Activated CD8-positive, alpha-beta T cell treated with anti-CD3 and anti-CD28 coated beads for 36 hours (primary cell): ENCODE measurements around the gene PIBF1. TPM values are rescaled to one million over a fixed set of nuclear protein-coding genes. Genes with fewer than 3 reads are reported as not detected.

Experiments
- ATAC-seq: fragments of 200-7000 bp; cut with Tn5 transposase; one replicate; pipeline ENCODE4 v1.10.0; 2021; ENCODE audit warnings: mild to moderate bottlenecking, moderate library complexity
- CTCF ChIA-PET: fragments of 350-600 bp; sonication (Branson Sonifier 250); formaldehyde crosslinking; loops from one replicate; lab custom pipeline; 2021; ENCODE audit warnings: antibody characterized with exemption; lab: Charles Lee
- POLR2A ChIA-PET: fragments of 350-600 bp; sonication (Branson Sonifier 250); formaldehyde crosslinking; loops from one replicate; lab custom pipeline; 2021; ENCODE audit warnings: antibody characterized with exemption; lab: Charles Lee
- DNase-seq: peaks from one replicate; pipeline ENCODE4 v3.0.0-alpha.2; 2020
- H3K27ac Mint-ChIP-seq: one replicate; pipeline ENCODE4 v1.8.0; 2021; ENCODE audit warnings: mild to moderate bottlenecking, mixed read lengths
- H3K27me3 Mint-ChIP-seq: one replicate; pipeline ENCODE4 v1.8.0; 2021; ENCODE audit warnings: mixed read lengths
- H3K36me3 Mint-ChIP-seq: one replicate; pipeline ENCODE4 v1.8.0; 2021; ENCODE audit warnings: low read depth, mixed read lengths
- H3K4me1 Mint-ChIP-seq: one replicate; pipeline ENCODE4 v1.8.0; 2021; ENCODE audit warnings: low read depth, mixed read lengths
- H3K4me3 Mint-ChIP-seq: one replicate; pipeline ENCODE4 v1.8.0; 2021; ENCODE audit warnings: mild to moderate bottlenecking, moderate library complexity, mixed read lengths
- H3K9me3 Mint-ChIP-seq: one replicate; pipeline ENCODE4 v1.8.0; 2021; ENCODE audit warnings: mixed read lengths
- CTCF ChIP-seq: fragments of 200-600 bp; IDR thresholded peaks from one replicate; pipeline ENCODE4 v1.8.0; 2022; ENCODE audit warnings: antibody characterized with exemption, mild to moderate bottlenecking
- intact Hi-C: fragments of 100-400 bp; cut with micrococcal nuclease; formaldehyde crosslinking; loops from one replicate; pipeline ENCODE4 v1.10.0; 2022
- total RNA-seq, 2 experiments: library from RNA; stranded (reverse); gene quantifications; one replicate each; pipeline ENCODE4 v1.2.3, GENCODE V29; 2021

The PIBF1 gene
- 10 to 100 TPM; 26.2 to 29.7 TPM for total RNA-seq

GRCh38 chr13:72781451-72782439 lies at the start of gene PIBF1, which contains the start of gene DIS3:
TSS of gene PIBF1 (plus strand) at chr13:72782133. CDS start at chr13:72783470, 1,337 bp downstream.
TSS of gene DIS3 (minus strand) at chr13:72781900. CDS start at chr13:72781832, 68 bp downstream.
- H3K27me3 Mint-ChIP-seq = no peaks in the 10 kb centered on the region
- H3K36me3 Mint-ChIP-seq = peaks cover 45% of the 10 kb centered on the region
- peak within 1 kb of the TSS; percentile 99 for H3K27ac Mint-ChIP-seq
- peaks cover 48% of the 10 kb centered on the region for H3K4me1 Mint-ChIP-seq
- CTCF ChIA-PET = interaction anchor here (1.0 to 1.2 kb wide), 2 partner anchors 11 to 13 kb away, joined by 3 to 4 read pairs; no protein-coding TSS in a partner anchor
- ATAC-seq (peak; percentile 98), DNase-seq (peak; percentile 98)
- intact Hi-C loops = loop anchor here (5.0 kb wide), 1 partner anchor 54 kb away; the partner anchor contains the start of genes BORA and MZT1
- H3K4me3 Mint-ChIP-seq = peak within 1 kb of the TSS; percentile 92
- no peaks in the 10 kb centered on the region for H3K9me3 Mint-ChIP-seq
- POLR2A ChIA-PET = interaction anchor here (0.9 to 1.5 kb wide), 2 partner anchors 11 to 22 kb away, joined by 3 read pairs; no protein-coding TSS in a partner anchor
- TF ChIP-seq CTCF = peak; percentile 23

GRCh38 chr13:72737033-72737432 lies 44.9 kb upstream of the PIBF1 start:
- no peak for TF ChIP-seq CTCF
- no peak for DNase-seq
- ChIA-PET CTCF (no interaction called here), POLR2A (interaction anchor here (0.6 to 1.9 kb wide), 2 partner anchors 16 to 185 kb away, joined by 3 to 4 read pairs; no protein-coding TSS in a partner anchor)
- H3K9me3 Mint-ChIP-seq = no peaks in the 10 kb centered on the region
- intact Hi-C loops = no loop called here
- H3K27me3 Mint-ChIP-seq = no peaks in the 10 kb centered on the region
- peaks cover 36% of the 10 kb centered on the region for H3K36me3 Mint-ChIP-seq
- no peak overlapping the region for H3K27ac Mint-ChIP-seq
- peaks cover 17% of the 10 kb centered on the region for H3K4me1 Mint-ChIP-seq
- ATAC-seq = no peak
- H3K4me3 Mint-ChIP-seq = no peak overlapping the region

- ChIA-PET CTCF (no interaction called here), POLR2A (no interaction called here)
- no peak for DNase-seq
- H3K27ac Mint-ChIP-seq = no peak overlapping the region
- ATAC-seq = no peak
- no peak overlapping the region for H3K4me3 Mint-ChIP-seq
- H3K4me1 Mint-ChIP-seq = peaks cover 10% of the 10 kb centered on the region
- no peaks in the 10 kb centered on the region for H3K27me3 Mint-ChIP-seq
- intact Hi-C loops = no loop called here
- peaks cover 33% of the 10 kb centered on the region for H3K36me3 Mint-ChIP-seq
- H3K9me3 Mint-ChIP-seq = no peaks in the 10 kb centered on the region
- TF ChIP-seq CTCF = no peak
Measured at GRCh38 chr13:72740015-72740414, 41.9 kb upstream of the PIBF1 start.

GRCh38 chr13:72745260-72745659 lies 36.7 kb upstream of the PIBF1 start:
- DNase-seq (no peak), ATAC-seq (no peak)
- TF ChIP-seq CTCF = no peak
- peaks cover 39% of the 10 kb centered on the region for H3K36me3 Mint-ChIP-seq
- peak overlapping the region; percentile 38 for H3K27ac Mint-ChIP-seq
- CTCF ChIA-PET = interaction anchor here (1.4 kb wide), 1 partner anchor 10 kb away, joined by 3 read pairs; no protein-coding TSS in a partner anchor
- no peaks in the 10 kb centered on the region for H3K9me3 Mint-ChIP-seq
- POLR2A ChIA-PET = no interaction called here
- peaks cover 23% of the 10 kb centered on the region for H3K4me1 Mint-ChIP-seq
- no peaks in the 10 kb centered on the region for H3K27me3 Mint-ChIP-seq
- intact Hi-C loops = no loop called here
- H3K4me3 Mint-ChIP-seq = no peak overlapping the region
